HG03457 (cell line): ENCODE measurements around the gene POU6F2.
"Not testable (repeated sequence)": the region's sequence is repeated elsewhere in the genome, so short reads cannot be mapped to it uniquely, and the experiment has no call there.

Experiments
- ATAC-seq: cut with Tn5 transposase; IDR thresholded peaks from one replicate; pipeline ENCODE4 v1.9.1; 2021; ENCODE audit warnings: moderate number of reproducible peaks; ENCODE audit not compliant: unreplicated experiment

Gene POU6F2

GRCh38 chr7:39184391-39184790 lies 206.7 kb downstream of the POU6F2 start:
- ATAC-seq: no peak

GRCh38 chr7:39186131-39186530 lies 208.4 kb downstream of the POU6F2 start:
- ATAC-seq: no peak

GRCh38 chr7:39186671-39187070 lies 209.0 kb downstream of the POU6F2 start:
- no peak for ATAC-seq

GRCh38 chr7:39187130-39187529 lies 209.4 kb downstream of the POU6F2 start:
- no peak for ATAC-seq

- no peak for ATAC-seq
These were observed 214.8 kb downstream of the POU6F2 start for GRCh38 chr7:39192476-39192875.

GRCh38 chr7:39194388-39194787 lies 216.7 kb downstream of the POU6F2 start:
- not testable (repeated sequence) for ATAC-seq

- no peak for ATAC-seq
These were observed 218.3 kb downstream of the POU6F2 start for GRCh38 chr7:39195967-39196366.

- ATAC-seq: no peak
These were observed 220.1 kb downstream of the POU6F2 start for GRCh38 chr7:39197831-39198230.

- ATAC-seq: no peak
These were observed 220.8 kb downstream of the POU6F2 start for GRCh38 chr7:39198556-39198955.

GRCh38 chr7:39199006-39199405 lies 221.3 kb downstream of the POU6F2 start:
- ATAC-seq: no peak

- no peak for ATAC-seq
These were observed 222.2 kb downstream of the POU6F2 start for GRCh38 chr7:39199951-39200350.

- ATAC-seq: no peak
These were observed 224.3 kb downstream of the POU6F2 start for GRCh38 chr7:39202041-39202440.

GRCh38 chr7:39210362-39210761 lies 232.7 kb downstream of the POU6F2 start:
- ATAC-seq: no peak

- ATAC-seq: no peak
These were observed 233.9 kb downstream of the POU6F2 start for GRCh38 chr7:39211581-39211980.

- ATAC-seq: no peak
These were observed 235.2 kb downstream of the POU6F2 start for GRCh38 chr7:39212876-39213275.

GRCh38 chr7:39217783-39218182 lies 240.1 kb downstream of the POU6F2 start:
- no peak for ATAC-seq

- no peak for ATAC-seq
These were observed 242.2 kb downstream of the POU6F2 start for GRCh38 chr7:39219869-39220268.

GRCh38 chr7:39221901-39222300 lies 244.2 kb downstream of the POU6F2 start:
- ATAC-seq: no peak

- ATAC-seq: no peak
These were observed 251.2 kb downstream of the POU6F2 start for GRCh38 chr7:39228946-39229345.

GRCh38 chr7:39233851-39234529 lies 256.3 kb downstream of the POU6F2 start:
- no peak for ATAC-seq

GRCh38 chr7:39238234-39238869 lies 260.6 kb downstream of the POU6F2 start:
- no peak for ATAC-seq

GRCh38 chr7:39240864-39241263 lies 263.2 kb downstream of the POU6F2 start:
- no peak for ATAC-seq

- ATAC-seq: no peak
These were observed 269.9 kb downstream of the POU6F2 start for GRCh38 chr7:39247576-39247975.
